ENCODE results near the gene ELL2.

The ELL2 gene

GRCh38 chr5:95983080-95983479 lies 21.4 kb upstream of the ELL2 start:
- DNase-seq (ENCODE audit: low spot score), result no peak

- DNase-seq (ENCODE audit: low spot score), result no peak
These were observed 15.0 kb upstream of the ELL2 start for GRCh38 chr5:95976606-95977005.

GRCh38 chr5:95975703-95976102 lies 14.1 kb upstream of the ELL2 start:
- no peak for DNase-seq (ENCODE audit: low spot score)

- DNase-seq (ENCODE audit: low spot score), result no peak
These were observed 12.2 kb upstream of the ELL2 start for GRCh38 chr5:95973793-95974325.

GRCh38 chr5:95972196-95972595 lies 10.5 kb upstream of the ELL2 start:
- no peak for DNase-seq (ENCODE audit: low spot score)

- DNase-seq (ENCODE audit: low spot score), result no peak
These were observed 8.7 kb upstream of the ELL2 start for GRCh38 chr5:95970359-95970704.

GRCh38 chr5:95969651-95970358 lies 8.2 kb upstream of the ELL2 start:
- no peak for DNase-seq (ENCODE audit: low spot score)

- no peak for DNase-seq (ENCODE audit: low spot score)
These were observed 7.4 kb upstream of the ELL2 start for GRCh38 chr5:95969055-95969454.

GRCh38 chr5:95967236-95967635 lies 5.6 kb upstream of the ELL2 start:
- no peak for DNase-seq (ENCODE audit: low spot score)

GRCh38 chr5:95966005-95966404 lies 4.4 kb upstream of the ELL2 start:
- DNase-seq (ENCODE audit: low spot score), result no peak

- no peak for DNase-seq (ENCODE audit: low spot score)
These were observed 2.2 kb upstream of the ELL2 start for GRCh38 chr5:95963650-95964410.

- DNase-seq (ENCODE audit: low spot score), result peak; percentile 9
These were observed 1.1 kb upstream of the ELL2 start for GRCh38 chr5:95962785-95963184.

- DNase-seq (ENCODE audit: low spot score), result no peak
These were observed 773 bp upstream of the ELL2 start for GRCh38 chr5:95962475-95962773.

GRCh38 chr5:95960667-95961616 lies 709 bp downstream of the ELL2 start:
- DNase-seq (ENCODE audit: low spot score), result peak; percentile 88

- no peak for DNase-seq (ENCODE audit: low spot score)
These were observed 1.6 kb downstream of the ELL2 start for GRCh38 chr5:95959888-95960666.

GRCh38 chr5:95959051-95959887 lies 2.4 kb downstream of the ELL2 start:
- no peak for DNase-seq (ENCODE audit: low spot score)

- no peak for DNase-seq (ENCODE audit: low spot score)
These were observed 3.2 kb downstream of the ELL2 start for GRCh38 chr5:95958310-95959014.

- no peak for DNase-seq (ENCODE audit: low spot score)
These were observed 4.0 kb downstream of the ELL2 start for GRCh38 chr5:95957561-95958203.

GRCh38 chr5:95956900-95957293 lies 4.8 kb downstream of the ELL2 start:
- DNase-seq (ENCODE audit: low spot score), result no peak

Data from LoVo (cell line).